Measurements from ENCODE around the gene DIP2C. TPM values are rescaled to one million over a fixed set of nuclear protein-coding genes. Genes with fewer than 3 reads are reported as not detected.
A peak's percentile ranks its signal among the peaks of the same experiment; 100 is the strongest.
"Not testable (repeated sequence)": the region's sequence is repeated elsewhere in the genome, so short reads cannot be mapped to it uniquely, and the experiment has no call there.

DIP2C gene
- total and polyA plus RNA-seq, 4 donors = 6.4 to 40.2 (median 23.8) TPM

DNA sequence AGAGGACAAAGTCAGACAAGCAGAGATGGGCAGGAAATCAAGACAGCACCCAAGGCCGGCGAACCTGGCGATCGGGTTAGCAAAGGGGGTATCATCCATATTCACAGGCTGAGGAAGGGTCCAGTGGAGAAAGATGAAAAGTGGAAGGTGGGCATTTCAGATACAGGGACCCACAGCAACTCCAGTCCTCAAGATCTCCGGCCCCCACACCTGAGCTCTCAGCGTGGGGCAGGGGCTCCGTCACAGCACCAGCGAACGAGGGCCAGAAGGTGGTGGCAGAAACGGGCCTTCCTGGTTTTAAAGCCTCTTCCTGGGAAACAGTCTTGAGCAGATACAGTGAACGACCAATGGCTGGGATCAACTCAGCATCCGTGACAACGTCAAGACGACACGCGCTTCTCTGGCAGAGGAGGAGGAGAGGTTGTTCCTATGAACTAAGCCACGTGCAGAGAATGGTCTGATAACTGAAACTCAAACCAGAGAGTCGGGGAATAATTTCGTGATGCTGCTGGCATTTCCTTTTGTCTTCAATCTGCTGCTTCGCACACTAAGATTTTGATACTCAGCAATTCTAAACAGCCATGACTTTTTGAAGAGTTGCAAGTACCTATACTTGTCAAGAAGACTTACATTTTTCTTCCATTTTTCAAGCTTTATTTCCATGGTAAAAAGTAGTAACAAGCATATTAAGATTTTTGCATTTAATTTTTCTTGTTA, 334.4 kb downstream of the DIP2C start:
- Histone ChIP-seq H3K4me1 (ENCODE audit: control insufficient read depth in 1 of 2, insufficient read depth in 2 of 2, low read length in 2 of 2) (no peaks in the 10 kb centered on the region), H3K4me3 (ENCODE audit: low read length in 2 of 2) (no peak overlapping the region), H3K27ac (ENCODE audit: low read depth in 1 of 2, low read length in 2 of 2) (no peak overlapping the region), H3K9me3 (ENCODE audit: control insufficient read depth, low read length) (no peaks in the 10 kb centered on the region), H3K27me3 (ENCODE audit: control insufficient read depth in 1 of 2, insufficient read depth in 2 of 2, low read length in 1 of 2) (no peaks in the 10 kb centered on the region), H3K36me3 (ENCODE audit: control insufficient read depth in 1 of 2, insufficient read depth in 2 of 2, low read length in 1 of 2) (peaks cover 2 to 3% of the 10 kb centered on the region in 2 donors)
- intact Hi-C loops (cut with DNase I) = no loop called here
- ATAC-seq (ENCODE audit: low FRiP score) (no peak), DNase-seq (no peak)
- 87 to 91% methylated on average over 20 of the region's 20 CpGs for WGBS, 2 donors

DNA sequence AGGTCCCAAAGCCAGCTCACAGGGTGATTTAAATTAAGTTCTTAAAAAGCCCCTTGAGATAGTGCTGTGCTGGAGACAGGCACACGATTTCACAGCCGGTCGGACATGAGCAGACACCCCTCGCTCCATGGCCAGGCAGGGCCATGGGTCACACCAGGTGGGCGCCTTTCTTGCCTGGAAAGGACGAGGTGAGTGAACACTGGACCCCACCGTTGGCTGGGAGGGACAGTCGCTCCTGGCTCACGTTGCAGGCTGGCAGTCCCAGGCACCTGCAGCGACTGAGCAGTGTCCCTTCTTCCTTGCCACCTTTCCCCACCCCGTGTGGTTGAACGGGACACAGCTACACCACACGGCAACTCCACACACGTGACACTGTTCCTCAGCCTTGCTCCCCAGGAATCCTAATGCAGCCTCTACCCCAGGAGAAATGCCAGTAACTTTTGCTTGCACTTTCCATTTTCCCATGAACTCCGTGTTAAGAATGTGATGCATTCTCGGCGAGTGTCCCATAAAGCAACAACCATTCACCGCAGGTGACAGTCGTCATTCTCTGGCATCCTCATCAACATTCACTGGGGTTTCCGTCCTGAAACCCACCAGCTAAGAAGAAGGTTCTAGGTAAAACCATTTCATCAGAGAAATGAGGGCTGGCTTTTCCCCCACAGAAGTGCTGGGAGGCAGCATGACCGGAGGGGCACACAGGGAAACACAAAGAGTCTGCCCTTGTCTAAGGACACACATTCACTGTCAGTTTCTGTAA, 336.8 kb downstream of the DIP2C start:
- DNase-seq (no peak), ATAC-seq (ENCODE audit: low FRiP score) (no peak)
- Histone ChIP-seq H3K27me3 (ENCODE audit: control insufficient read depth in 1 of 2, insufficient read depth in 2 of 2, low read length in 1 of 2) (no peaks in the 10 kb centered on the region), H3K36me3 (ENCODE audit: control insufficient read depth in 1 of 2, insufficient read depth in 2 of 2, low read length in 1 of 2) (peaks cover 3 to 10% of the 10 kb centered on the region in 2 donors), H3K27ac (ENCODE audit: low read depth in 1 of 2, low read length in 2 of 2) (no peak overlapping the region), H3K4me1 (ENCODE audit: control insufficient read depth in 1 of 2, insufficient read depth in 2 of 2, low read length in 2 of 2) (no peaks in the 10 kb centered on the region), H3K4me3 (ENCODE audit: low read length in 2 of 2) (no peak overlapping the region), H3K9me3 (ENCODE audit: control insufficient read depth, low read length) (no peaks in the 10 kb centered on the region)
- WGBS, 2 donors = 86% methylated on average over 21 of the region's 21 CpGs
- intact Hi-C loops (cut with DNase I) = no loop called here

DNA sequence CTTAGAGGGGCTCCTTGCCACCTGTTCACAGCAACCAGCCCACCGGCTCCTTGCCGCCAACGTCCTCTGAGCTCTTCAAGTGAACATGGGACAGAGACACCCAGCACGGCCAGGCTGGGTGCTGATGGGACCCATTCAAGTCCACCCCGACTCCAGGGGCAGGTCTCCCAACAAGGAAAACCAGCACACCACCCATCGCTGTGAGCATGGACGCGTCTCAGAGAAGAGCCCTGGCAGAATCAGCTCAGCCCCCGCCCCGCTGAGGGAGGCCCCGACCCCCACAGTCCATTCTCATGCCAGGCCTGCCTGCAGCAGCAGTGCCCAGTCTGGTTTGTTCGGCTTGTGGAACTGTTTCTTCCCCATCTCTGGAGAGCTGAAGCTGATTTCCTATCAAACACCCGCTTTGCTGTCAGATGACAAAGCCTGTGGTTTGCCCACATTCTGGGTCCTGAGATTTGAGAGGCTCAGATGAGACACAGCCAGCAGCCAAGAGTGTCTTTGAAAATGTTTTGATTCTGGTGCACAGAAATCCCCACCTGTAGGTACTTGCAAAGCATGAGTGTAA, 337.6 kb downstream of the DIP2C start:
- intact Hi-C loops (cut with DNase I) = no loop called here
- H3K36me3 ChIP-seq (ENCODE audit: control insufficient read depth in 1 of 2, insufficient read depth in 2 of 2, low read length in 1 of 2) = peaks cover 3 to 10% of the 10 kb centered on the region in 2 donors
- H3K27ac ChIP-seq (ENCODE audit: low read depth in 1 of 2, low read length in 2 of 2) = no peak overlapping the region
- no peaks in the 10 kb centered on the region for H3K27me3 ChIP-seq (ENCODE audit: control insufficient read depth in 1 of 2, insufficient read depth in 2 of 2, low read length in 1 of 2)
- no peaks in the 10 kb centered on the region for H3K9me3 ChIP-seq (ENCODE audit: control insufficient read depth, low read length)
- ATAC-seq (ENCODE audit: low FRiP score) (peak; percentile 43), DNase-seq (no peak)
- 90 to 91% methylated on average over 13 of the region's 13 CpGs for WGBS, 2 donors
- H3K4me1 ChIP-seq (ENCODE audit: control insufficient read depth in 1 of 2, insufficient read depth in 2 of 2, low read length in 2 of 2) = no peaks in the 10 kb centered on the region
- no peak overlapping the region for H3K4me3 ChIP-seq (ENCODE audit: low read length in 2 of 2)

DNA sequence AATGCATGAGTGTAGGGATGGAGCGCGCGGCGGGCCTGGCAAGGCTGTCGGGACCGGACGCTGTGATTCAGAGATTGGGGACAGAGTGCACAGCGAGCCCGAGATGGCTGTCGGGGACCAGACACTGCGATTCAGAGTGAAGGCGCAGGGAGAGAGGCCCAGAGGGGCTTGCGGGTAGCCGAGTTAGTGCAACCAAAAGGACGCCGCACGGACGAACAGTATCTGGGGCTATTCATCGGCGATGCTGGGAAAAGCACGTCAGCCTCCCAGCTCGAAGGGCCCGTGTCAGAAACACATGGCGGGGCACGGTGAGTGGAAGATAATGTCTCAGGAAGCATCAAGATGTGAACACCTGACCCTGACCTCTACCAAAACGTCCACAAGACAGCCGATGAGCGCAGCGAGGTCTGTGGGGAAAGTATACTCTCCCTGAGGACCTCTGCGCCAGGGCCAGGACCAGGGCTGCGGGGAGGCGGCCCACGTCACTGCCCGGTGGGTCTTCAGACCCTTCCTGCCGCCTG, 338.4 kb downstream of the DIP2C start:
- peak in 1 of 2 donors; percentile 69 for DNase-seq
- ATAC-seq (ENCODE audit: low FRiP score) = no peak
- Histone ChIP-seq H3K4me1 (ENCODE audit: control insufficient read depth in 1 of 2, insufficient read depth in 2 of 2, low read length in 2 of 2) (no peaks in the 10 kb centered on the region), H3K36me3 (ENCODE audit: control insufficient read depth in 1 of 2, insufficient read depth in 2 of 2, low read length in 1 of 2) (peaks cover 3 to 10% of the 10 kb centered on the region in 2 donors), H3K27me3 (ENCODE audit: control insufficient read depth in 1 of 2, insufficient read depth in 2 of 2, low read length in 1 of 2) (no peaks in the 10 kb centered on the region), H3K27ac (ENCODE audit: low read depth in 1 of 2, low read length in 2 of 2) (no peak overlapping the region), H3K4me3 (ENCODE audit: low read length in 2 of 2) (no peak overlapping the region), H3K9me3 (ENCODE audit: control insufficient read depth, low read length) (no peaks in the 10 kb centered on the region)
- intact Hi-C loops (cut with DNase I) = no loop called here
- 92 to 93% methylated on average over 35 of the region's 35 CpGs for WGBS, 2 donors

DNA sequence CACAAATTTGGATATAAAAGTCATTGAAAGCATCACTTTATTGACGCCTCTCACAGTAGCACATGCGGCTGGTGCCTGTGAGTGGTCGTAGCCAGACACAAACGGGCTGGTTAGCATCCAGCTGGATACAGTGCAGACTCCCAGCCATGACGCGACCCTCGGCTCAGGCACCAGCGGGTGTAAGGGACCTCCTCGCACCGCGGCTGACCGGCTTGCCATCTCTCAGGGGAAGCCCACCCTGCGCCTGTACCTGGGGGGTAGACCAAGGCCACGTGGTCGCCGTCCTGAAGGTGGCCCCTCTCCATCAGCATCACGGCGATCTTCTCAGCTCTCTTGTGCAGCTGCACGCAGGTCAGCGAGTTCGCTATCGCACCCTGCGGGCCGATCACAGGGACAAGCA, 340.4 kb downstream of the DIP2C start:
- Histone ChIP-seq H3K4me1 (ENCODE audit: control insufficient read depth in 1 of 2, insufficient read depth in 2 of 2, low read length in 2 of 2) (no peaks in the 10 kb centered on the region), H3K9me3 (ENCODE audit: control insufficient read depth, low read length) (no peaks in the 10 kb centered on the region), H3K4me3 (ENCODE audit: low read length in 2 of 2) (no peak overlapping the region), H3K36me3 (ENCODE audit: control insufficient read depth in 1 of 2, insufficient read depth in 2 of 2, low read length in 1 of 2) (peaks cover 0 to 8% of the 10 kb centered on the region in 2 donors), H3K27me3 (ENCODE audit: control insufficient read depth in 1 of 2, insufficient read depth in 2 of 2, low read length in 1 of 2) (no peaks in the 10 kb centered on the region), H3K27ac (ENCODE audit: low read depth in 1 of 2, low read length in 2 of 2) (no peak overlapping the region)
- no peak for DNase-seq
- ATAC-seq (ENCODE audit: low FRiP score) = no peak
- 92 to 94% methylated on average over 24 of the region's 24 CpGs for WGBS, 2 donors
- intact Hi-C loops (cut with DNase I) = no loop called here

DNA sequence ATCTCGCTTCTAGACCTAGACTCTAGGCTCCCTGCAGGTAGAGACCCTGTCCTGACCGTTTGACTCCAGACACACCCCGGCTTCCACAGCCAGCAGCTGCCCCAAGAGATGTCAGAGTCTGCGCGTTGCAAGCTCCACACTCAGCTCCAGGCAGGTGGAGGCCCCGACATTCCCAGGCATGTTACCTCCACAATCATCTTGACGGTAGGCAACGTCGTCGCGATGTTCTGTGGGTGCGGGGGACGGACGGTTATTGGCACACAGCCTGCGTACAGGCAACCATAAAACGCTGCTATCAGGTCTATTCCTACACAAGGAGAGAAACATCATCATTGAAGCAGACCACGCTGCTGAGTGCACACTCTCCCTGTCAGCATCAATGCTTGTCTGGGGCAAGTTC, 341.0 kb downstream of the DIP2C start:
- no peak for ATAC-seq (ENCODE audit: low FRiP score)
- Histone ChIP-seq H3K4me3 (ENCODE audit: low read length in 2 of 2) (no peak overlapping the region), H3K27me3 (ENCODE audit: control insufficient read depth in 1 of 2, insufficient read depth in 2 of 2, low read length in 1 of 2) (no peaks in the 10 kb centered on the region), H3K27ac (ENCODE audit: low read depth in 1 of 2, low read length in 2 of 2) (no peak overlapping the region), H3K36me3 (ENCODE audit: control insufficient read depth in 1 of 2, insufficient read depth in 2 of 2, low read length in 1 of 2) (peaks cover 0 to 8% of the 10 kb centered on the region in 2 donors), H3K9me3 (ENCODE audit: control insufficient read depth, low read length) (no peaks in the 10 kb centered on the region), H3K4me1 (ENCODE audit: control insufficient read depth in 1 of 2, insufficient read depth in 2 of 2, low read length in 2 of 2) (no peaks in the 10 kb centered on the region)
- 94 to 96% methylated on average over 17 of the region's 17 CpGs for WGBS, 2 donors
- no peak for DNase-seq
- intact Hi-C loops (cut with DNase I) = no loop called here

DNA sequence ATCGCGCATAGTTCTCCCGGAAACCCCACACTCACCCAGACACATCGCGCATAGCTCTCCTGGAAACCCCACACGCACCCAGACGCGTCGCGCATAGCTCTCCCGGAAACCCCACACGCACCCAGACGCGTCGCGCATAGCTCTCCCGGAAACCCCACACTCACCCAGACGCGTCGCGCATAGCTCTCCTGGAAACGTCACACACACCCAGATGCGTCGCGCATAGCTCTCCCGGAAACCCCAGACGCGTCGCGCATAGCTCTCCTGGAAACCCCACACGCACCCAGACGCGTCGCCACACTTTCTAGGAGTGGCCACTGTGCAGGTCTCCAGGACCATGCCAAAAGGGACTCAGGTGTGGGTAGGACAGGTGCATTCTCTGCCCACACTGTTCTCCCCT, 341.7 kb downstream of the DIP2C start:
- intact Hi-C loops (cut with DNase I); H3K4me3 ChIP-seq (ENCODE audit: low read length in 2 of 2); H3K9me3 ChIP-seq (ENCODE audit: control insufficient read depth, low read length); H3K27me3 ChIP-seq (ENCODE audit: control insufficient read depth in 1 of 2, insufficient read depth in 2 of 2, low read length in 1 of 2); H3K4me1 ChIP-seq (ENCODE audit: control insufficient read depth in 1 of 2, insufficient read depth in 2 of 2, low read length in 2 of 2); H3K27ac ChIP-seq (ENCODE audit: low read depth in 1 of 2, low read length in 2 of 2); ATAC-seq (ENCODE audit: low FRiP score); H3K36me3 ChIP-seq (ENCODE audit: control insufficient read depth in 1 of 2, insufficient read depth in 2 of 2, low read length in 1 of 2); DNase-seq: not testable (repeated sequence)
- WGBS, 2 donors = 90 to 95% methylated on average over 31 to 34 of the region's 34 CpGs

DNA sequence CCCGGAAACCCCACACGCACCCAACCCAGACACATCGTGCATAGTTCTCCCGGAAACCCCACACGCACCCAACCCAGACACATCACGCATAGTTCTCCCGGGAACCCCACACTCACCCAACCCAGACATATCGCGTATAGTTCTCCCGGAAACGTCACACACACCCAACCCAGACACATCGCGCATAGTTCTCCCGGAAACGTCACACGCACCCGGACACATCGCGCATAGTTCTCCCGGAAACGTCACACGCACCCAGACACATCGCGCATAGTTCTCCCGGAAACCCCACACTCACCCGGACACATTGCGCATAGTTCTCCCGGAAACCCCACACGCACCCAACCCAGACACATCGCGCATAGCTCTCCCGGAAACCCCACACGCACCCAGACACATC, 342.3 kb downstream of the DIP2C start:
- DNase-seq; H3K4me1 ChIP-seq (ENCODE audit: control insufficient read depth in 1 of 2, insufficient read depth in 2 of 2, low read length in 2 of 2); intact Hi-C loops (cut with DNase I); H3K4me3 ChIP-seq (ENCODE audit: low read length in 2 of 2); H3K27ac ChIP-seq (ENCODE audit: low read depth in 1 of 2, low read length in 2 of 2); H3K36me3 ChIP-seq (ENCODE audit: control insufficient read depth in 1 of 2, insufficient read depth in 2 of 2, low read length in 1 of 2); H3K9me3 ChIP-seq (ENCODE audit: control insufficient read depth, low read length); H3K27me3 ChIP-seq (ENCODE audit: control insufficient read depth in 1 of 2, insufficient read depth in 2 of 2, low read length in 1 of 2); ATAC-seq (ENCODE audit: low FRiP score): not testable (repeated sequence)
- WGBS, 2 donors = 87 to 89% methylated on average over 33 of the region's 33 CpGs
